ENCODE measurements around the gene RAB11FIP4. TPM values are rescaled to one million over a fixed set of nuclear protein-coding genes. Genes with fewer than 3 reads are reported as not detected.

The RAB11FIP4 gene
- polyA plus RNA-seq, 1 of the 3 experiments (the other 2 are of a cell fraction) = 9.4 TPM

GRCh38 chr17:31554930-31555329, 163.5 kb downstream of the RAB11FIP4 start:
- POLR2A ChIA-PET = no interaction called here
- no peaks in the 10 kb centered on the region for H3K27me3 ChIP-seq (ENCODE audit: insufficient read depth)

GRCh38 chr17:31556969-31557645, 165.6 kb downstream of the RAB11FIP4 start:
- CTCF ChIA-PET = interaction anchor here (0.9 to 15.6 kb wide), 8 partner anchors 16 to 311 kb away, joined by 3 to 338 read pairs (median 4); no protein-coding TSS in a partner anchor
- WGBS (ENCODE audit: low lambda C conversion rate) = 84% methylated on average over 10 of the region's 13 CpGs
- TF ChIP-seq GABPA (IDR thresholded peaks at IDR 0.05; ENCODE audit: low read depth) (no peak), MXI1 (IDR thresholded peaks at IDR 0.05; ENCODE audit: low read depth, low read length) (no peak), IRF3 (IDR thresholded peaks at IDR 0.05; ENCODE audit: low read depth, low read length) (no peak), CHD2 (IDR thresholded peaks at IDR 0.05; ENCODE audit: low read length, partially characterized antibody) (no peak), RFX5 (IDR thresholded peaks at IDR 0.05; ENCODE audit: low read length) (no peak), FOSL2 (IDR thresholded peaks at IDR 0.05; ENCODE audit: borderline replicate concordance, low read depth) (no peak), EP300 (IDR thresholded peaks at IDR 0.05; ENCODE audit: borderline replicate concordance in 1 of 2, low read depth in 1 of 2, low read length in 1 of 2) (no peak), FOXJ3 (CRISPR knock-in tag; IDR thresholded peaks at IDR 0.05) (no peak), MAX (IDR thresholded peaks at IDR 0.05; ENCODE audit: low read depth) (no peak), ELF1 (IDR thresholded peaks at IDR 0.05) (no peak), JUND (IDR thresholded peaks at IDR 0.05) (no peak), EZH2phosphoT487 (IDR thresholded peaks at IDR 0.05; ENCODE audit: borderline replicate concordance, low read depth) (no peak), TCF12 (IDR thresholded peaks at IDR 0.05) (no peak), RAD21 (IDR thresholded peaks at IDR 0.05; ENCODE audit: low read length) (no peak), SIN3A (IDR thresholded peaks at IDR 0.05; ENCODE audit: borderline replicate concordance, low read depth, low read length) (no peak)
- TF ChIP-seq, protein P1, sequence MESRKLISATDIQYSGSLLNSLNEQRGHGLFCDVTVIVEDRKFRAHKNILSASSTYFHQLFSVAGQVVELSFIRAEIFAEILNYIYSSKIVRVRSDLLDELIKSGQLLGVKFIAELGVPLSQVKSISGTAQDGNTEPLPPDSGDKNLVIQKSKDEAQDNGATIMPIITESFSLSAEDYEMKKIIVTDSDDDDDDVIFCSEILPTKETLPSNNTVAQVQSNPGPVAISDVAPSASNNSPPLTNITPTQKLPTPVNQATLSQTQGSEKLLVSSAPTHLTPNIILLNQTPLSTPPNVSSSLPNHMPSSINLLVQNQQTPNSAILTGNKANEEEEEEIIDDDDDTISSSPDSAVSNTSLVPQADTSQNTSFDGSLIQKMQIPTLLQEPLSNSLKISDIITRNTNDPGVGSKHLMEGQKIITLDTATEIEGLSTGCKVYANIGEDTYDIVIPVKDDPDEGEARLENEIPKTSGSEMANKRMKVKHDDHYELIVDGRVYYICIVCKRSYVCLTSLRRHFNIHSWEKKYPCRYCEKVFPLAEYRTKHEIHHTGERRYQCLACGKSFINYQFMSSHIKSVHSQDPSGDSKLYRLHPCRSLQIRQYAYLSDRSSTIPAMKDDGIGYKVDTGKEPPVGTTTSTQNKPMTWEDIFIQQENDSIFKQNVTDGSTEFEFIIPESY (IDR thresholded peaks at IDR 0.05; ENCODE audit: borderline replicate concordance, low read depth) = no peak
- TF ChIP-seq, protein P2, sequence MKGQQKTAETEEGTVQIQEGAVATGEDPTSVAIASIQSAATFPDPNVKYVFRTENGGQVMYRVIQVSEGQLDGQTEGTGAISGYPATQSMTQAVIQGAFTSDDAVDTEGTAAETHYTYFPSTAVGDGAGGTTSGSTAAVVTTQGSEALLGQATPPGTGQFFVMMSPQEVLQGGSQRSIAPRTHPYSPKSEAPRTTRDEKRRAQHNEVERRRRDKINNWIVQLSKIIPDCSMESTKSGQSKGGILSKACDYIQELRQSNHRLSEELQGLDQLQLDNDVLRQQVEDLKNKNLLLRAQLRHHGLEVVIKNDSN (IDR thresholded peaks at IDR 0.05; ENCODE audit: borderline replicate concordance, low read depth) = no peak

More at GRCh38 chr17:31554930-31555329, 163.5 kb downstream of the RAB11FIP4 start:
- CTCF ChIA-PET = interaction anchor here (0.9 to 15.6 kb wide), 4 partner anchors 11 to 287 kb away, joined by 3 to 338 read pairs (median 4); no protein-coding TSS in a partner anchor
- no peaks in the 10 kb centered on the region for H3K9me2 ChIP-seq
- H3K36me3 ChIP-seq (replicated peaks in 1 of 2; ENCODE audit: control insufficient read depth in 1 of 2, insufficient read depth in 2 of 2, low read length in 1 of 2) = no peaks in the 10 kb centered on the region
- H3F3A ChIP-seq (replicated peaks; ENCODE audit: insufficient read depth) = peaks cover 7% of the 10 kb centered on the region
- DNase-seq = no peak
- H3K79me2 ChIP-seq (ENCODE audit: insufficient read depth) = peaks cover 5% of the 10 kb centered on the region; the same call in 1 of the 2 replicates
- H3K9ac ChIP-seq = no peak overlapping the region
- no peaks in the 10 kb centered on the region for H4K20me1 ChIP-seq (ENCODE audit: insufficient read depth)
- no peak overlapping the region for H3K4me2 ChIP-seq
- no peaks in the 10 kb centered on the region for H3K9me3 ChIP-seq
- H2AFZ ChIP-seq (ENCODE audit: low read depth) = no peak overlapping the region
- TF ChIP-seq RXRA (IDR thresholded peaks at IDR 0.05; ENCODE audit: borderline replicate concordance, low read depth) (no peak), IRF3 (IDR thresholded peaks at IDR 0.05; ENCODE audit: low read depth, low read length) (no peak), TCF12 (IDR thresholded peaks at IDR 0.05) (peak; percentile 10; the same call in 1 of the 2 replicates)
- TF ChIP-seq, protein P2 (IDR thresholded peaks at IDR 0.05; ENCODE audit: borderline replicate concordance, low read depth) = 0 out of 2 replicates have a peak, but pooled peaks have one; percentile 7
- no peak overlapping the region for H3K4me3 ChIP-seq (ENCODE audit: low read depth in 2 of 2, low read length in 1 of 2)
- H3K27ac ChIP-seq (ENCODE audit: low read depth in 2 of 2, low read length in 1 of 2) = no peak overlapping the region
- WGBS (ENCODE audit: low lambda C conversion rate) = no CpG with 5 or more reads among the region's 1 CpG
- peaks cover under 1 to 6% of the 10 kb centered on the region in 2 experiments; a peak in 1 of 4 replicates for H3K4me1 ChIP-seq (ENCODE audit: control insufficient read depth in 1 of 2, insufficient read depth in 2 of 2, low read depth in 1 of 2, low read length in 1 of 2)

More at GRCh38 chr17:31556969-31557645, 165.6 kb downstream of the RAB11FIP4 start:
- Histone ChIP-seq H3K4me1 (ENCODE audit: control insufficient read depth in 1 of 2, insufficient read depth in 2 of 2, low read depth in 1 of 2, low read length in 1 of 2) (peaks cover 6 to 20% of the 10 kb centered on the region in 2 experiments; a peak in 3 of 4 replicates), H2AFZ (ENCODE audit: low read depth) (no peak overlapping the region), H3K36me3 (replicated peaks in 1 of 2; ENCODE audit: control insufficient read depth in 1 of 2, insufficient read depth in 2 of 2, low read length in 1 of 2) (no peaks in the 10 kb centered on the region), H3K9me3 (no peaks in the 10 kb centered on the region), H3K4me2 (no peak overlapping the region), H3K9me2 (no peaks in the 10 kb centered on the region), H3K4me3 (ENCODE audit: low read depth in 2 of 2, low read length in 1 of 2) (no peak overlapping the region), H4K20me1 (ENCODE audit: insufficient read depth) (no peaks in the 10 kb centered on the region), H3K79me2 (ENCODE audit: insufficient read depth) (peaks cover 25% of the 10 kb centered on the region), H3K27me3 (ENCODE audit: insufficient read depth) (no peaks in the 10 kb centered on the region), H3K9ac (no peak overlapping the region), H3F3A (replicated peaks; ENCODE audit: insufficient read depth) (peaks cover 21% of the 10 kb centered on the region), H3K27ac (ENCODE audit: low read depth in 2 of 2, low read length in 1 of 2) (no peak overlapping the region)
- POLR2A ChIA-PET = no interaction called here
- DNase-seq = no peak
